ENCODE results near the gene ZC3HAV1L.

- TF ChIP-seq CTCF (IDR thresholded peaks at IDR 0.05), result no peak
- TF ChIP-seq POLR2A (IDR thresholded peaks at IDR 0.05), result no peak
Measured at GRCh38 chr7:139022286-139022685, 13.6 kb downstream of the ZC3HAV1L start.

Measured in right lobe of liver (tissue), 4 donors.